ENCODE results near the gene CTSO.

CTSO gene, protein sequence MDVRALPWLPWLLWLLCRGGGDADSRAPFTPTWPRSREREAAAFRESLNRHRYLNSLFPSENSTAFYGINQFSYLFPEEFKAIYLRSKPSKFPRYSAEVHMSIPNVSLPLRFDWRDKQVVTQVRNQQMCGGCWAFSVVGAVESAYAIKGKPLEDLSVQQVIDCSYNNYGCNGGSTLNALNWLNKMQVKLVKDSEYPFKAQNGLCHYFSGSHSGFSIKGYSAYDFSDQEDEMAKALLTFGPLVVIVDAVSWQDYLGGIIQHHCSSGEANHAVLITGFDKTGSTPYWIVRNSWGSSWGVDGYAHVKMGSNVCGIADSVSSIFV

DNA sequence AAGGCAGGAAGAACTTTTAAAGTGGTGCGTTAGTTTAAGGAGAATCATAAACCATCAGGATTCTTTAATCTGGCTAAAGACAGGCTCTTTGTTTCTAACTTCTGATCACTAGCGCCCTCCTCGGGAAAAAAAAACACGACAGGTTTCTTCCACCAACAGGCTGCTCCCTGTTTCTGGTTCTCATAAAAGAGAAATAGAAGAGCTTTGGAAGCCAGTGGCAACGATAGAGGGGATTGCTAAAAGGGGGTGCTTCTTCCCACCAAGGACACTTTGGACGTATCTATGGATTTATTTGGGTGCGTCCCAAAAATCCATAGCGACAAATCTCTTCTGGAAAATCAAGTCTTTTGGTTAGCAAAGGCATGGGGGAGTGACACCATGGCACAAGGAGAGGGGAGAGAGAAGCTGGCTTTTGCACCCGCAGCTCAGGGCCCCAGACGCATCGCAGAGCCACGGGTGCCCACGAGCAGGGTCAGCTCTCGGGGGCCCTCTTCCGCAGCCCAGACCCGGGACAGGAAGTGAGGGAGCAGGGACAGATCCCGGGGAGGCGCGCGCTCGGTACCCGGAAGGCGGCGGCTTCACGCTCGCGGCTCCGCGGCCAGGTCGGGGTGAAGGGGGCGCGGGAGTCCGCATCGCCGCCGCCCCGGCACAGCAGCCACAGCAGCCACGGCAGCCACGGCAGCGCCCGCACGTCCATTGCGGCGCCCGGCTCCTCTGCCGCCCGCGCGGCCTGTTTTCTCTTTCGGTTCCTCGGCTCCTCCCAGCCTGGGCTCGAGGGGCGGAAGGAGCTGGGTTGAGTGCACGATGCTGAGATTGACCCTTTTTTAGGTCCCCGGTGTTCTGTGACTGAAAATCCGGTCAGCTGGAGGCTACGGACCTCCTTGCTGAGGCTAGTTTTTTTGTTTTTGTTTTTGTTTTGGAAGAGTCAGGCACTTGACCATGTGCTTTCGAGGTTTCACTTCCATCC, at the start of gene CTSO:
Gene CTSO (minus strand): TSS at position 716 of the 967 bp plus-strand sequence. CDS start 19 bp downstream, at position 697.
- DNase-seq = peak; percentile 7

DNA sequence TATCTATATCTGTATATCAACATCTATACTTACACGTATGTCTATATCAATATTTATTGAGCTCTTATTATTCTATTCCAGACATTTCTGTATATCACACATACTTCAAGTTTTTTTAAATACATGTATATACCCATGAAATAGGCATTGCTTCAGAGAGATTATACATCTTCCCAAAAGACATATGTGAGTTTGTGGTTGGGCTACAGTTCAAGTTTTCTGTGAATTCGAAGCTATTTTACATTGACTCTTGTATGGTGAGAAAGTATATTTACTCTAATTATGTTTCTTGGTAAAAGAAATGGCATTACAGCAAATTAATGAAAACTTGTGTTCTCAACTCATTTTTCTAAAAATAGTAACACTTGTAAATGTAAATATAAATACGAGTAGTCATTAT, 46.8 kb upstream of the CTSO start:
- no peak for DNase-seq

DNA sequence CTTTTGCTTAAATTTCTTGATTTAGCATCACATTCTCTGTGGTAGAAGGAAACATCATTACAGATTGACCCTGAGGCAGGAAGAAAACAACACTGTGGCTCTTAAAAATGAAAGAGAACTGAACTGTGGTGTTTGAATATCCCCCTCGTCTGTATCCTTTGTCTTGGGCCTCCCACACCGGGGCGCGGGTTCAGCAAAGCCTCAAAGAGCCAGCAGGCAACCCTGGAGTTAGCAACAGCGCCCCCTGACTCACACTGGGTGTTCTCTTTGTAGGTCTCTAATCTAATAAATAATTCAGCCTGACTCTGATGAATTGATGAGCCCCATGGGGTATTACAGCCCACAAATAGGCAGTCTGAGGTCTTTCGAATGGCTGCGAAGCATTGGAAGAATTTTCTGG, 46.1 kb upstream of the CTSO start:
- no peak for DNase-seq

DNA sequence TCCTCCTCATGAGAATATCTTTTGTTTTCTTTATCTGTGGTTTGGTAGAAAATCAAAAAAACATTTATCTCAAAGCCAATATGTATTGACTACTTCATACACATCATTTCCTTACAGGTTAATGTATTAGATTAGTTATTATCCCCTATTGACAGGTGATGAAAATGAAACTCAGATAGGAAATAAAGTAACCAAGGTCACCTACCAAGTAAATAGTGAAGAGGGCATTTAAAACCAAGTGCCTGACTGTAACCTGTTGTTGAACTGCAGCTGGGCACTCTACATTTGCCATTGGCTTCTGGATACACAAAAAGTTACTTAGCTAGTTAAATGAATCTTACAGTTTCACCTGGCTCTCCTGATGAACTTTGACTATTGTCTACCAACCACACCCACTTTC, 41.4 kb upstream of the CTSO start:
- DNase-seq = no peak

DNA sequence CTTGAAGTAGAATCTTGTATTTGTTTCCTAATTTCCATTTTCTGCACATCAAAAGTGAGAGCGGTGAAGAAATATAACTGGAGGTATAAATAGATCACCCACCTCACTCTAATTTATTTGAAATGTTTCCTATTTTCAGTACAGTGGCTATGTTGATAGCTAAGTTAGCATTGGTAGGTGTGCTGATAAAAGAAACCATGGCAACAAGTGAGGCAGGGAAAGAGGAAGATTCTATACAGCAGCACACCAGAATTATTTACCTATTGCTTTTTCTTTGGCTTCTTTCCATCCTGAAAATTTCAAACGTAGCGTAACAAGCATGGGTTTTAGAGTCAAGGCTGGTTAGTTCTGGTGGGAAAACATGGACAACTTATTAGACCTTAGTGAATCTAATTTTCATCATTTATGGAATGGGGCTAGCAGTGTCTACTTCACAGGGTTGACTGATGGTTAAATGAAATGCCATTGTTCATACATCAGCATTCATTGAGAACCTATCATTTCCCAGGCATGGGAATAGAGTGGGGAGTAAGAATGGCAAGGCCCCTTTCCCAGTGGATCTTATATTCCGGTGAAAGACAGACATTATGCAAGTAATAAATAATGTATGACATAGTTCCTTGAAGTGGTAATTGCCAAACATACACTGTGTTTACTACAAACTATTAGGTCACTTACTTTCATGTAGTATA, 30.6 kb upstream of the CTSO start:
- DNase-seq = no peak

DNA sequence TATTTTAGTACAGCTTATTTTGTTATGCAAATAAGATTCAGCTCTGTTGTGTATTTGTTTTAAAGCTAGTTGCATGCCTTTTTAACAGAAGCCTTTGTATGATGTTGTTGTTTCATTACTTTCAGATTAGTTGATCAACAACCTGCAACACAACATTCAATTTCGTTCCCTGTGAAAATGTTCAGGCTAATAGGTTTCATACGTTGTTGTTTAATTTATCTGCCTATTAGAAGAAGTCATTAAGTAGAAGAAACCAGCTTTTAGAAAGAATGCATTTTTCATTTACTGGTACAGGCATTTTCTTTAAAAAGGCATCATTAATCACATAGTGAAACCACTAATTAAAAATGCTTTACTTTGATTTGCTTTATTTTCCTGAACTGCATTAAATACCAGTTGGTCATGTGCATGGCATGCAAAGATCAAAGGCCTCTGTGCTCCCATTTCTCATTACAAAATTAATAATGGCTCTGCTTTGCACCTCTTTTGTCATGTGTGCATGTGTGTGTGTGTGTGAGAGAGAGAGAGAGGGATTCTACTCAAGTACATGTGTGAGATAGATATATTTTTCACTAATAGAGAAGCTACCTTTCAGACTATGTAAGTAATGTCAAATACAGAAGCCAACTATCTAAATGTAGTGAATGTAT, 29.2 kb upstream of the CTSO start:
- no peak for DNase-seq

DNA sequence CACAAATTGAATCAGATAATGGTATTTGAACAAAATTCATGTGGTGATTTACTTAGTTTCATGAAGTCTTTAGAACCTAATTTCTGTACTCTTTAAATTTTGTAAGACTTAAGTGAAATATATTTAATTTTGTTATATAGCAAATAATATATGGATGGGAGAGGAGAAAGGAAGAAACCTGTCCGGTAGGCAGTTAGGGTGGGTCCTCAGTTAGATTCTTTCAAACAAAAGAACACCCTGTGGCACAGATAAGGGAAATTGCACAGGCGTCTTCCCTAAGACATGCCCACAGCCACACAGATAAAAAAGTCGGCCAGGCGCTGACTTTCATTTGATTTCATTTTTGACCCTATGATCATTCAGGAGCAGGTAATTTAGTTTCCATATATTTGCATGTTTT, 25.1 kb upstream of the CTSO start:
- no peak for DNase-seq

DNA sequence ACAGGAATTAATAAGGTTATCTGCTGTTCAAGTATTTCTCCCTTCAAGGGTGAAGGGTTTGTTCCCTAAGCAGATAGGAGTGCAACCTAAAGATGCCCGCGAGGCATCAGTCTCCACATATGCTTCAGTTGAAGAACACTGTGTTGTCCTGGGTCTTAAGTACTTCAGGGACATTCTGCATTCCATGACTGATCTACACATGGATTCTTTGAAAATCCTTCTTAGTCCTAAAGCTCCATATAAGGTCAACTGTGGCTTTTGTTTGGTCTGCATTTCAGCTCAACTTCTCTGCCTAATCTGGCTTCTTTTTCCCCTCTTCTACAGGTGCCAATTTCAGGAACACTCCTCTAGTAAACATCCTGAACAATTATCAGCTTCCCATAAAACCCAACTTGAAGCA, 21.8 kb upstream of the CTSO start:
- no peak for DNase-seq

DNA sequence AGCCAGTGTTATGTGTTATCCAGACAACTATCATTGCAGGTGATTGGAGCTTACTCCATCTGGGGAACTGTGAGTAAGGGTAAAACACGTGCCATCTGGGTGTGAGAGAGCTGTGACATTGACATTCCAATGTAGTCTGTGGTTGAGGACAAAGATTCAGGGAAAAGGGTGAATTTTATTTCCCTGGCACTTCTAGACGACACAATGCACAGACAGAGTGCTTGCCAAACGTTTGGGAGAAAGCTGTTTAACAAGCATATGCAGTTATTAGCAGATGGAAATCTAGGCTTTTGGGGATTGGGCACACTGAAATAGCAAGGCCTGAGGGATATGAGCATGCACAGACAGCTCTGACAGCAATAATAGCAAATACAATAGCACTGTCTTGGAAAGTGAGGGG, 21.3 kb upstream of the CTSO start:
- no peak for DNase-seq

DNA sequence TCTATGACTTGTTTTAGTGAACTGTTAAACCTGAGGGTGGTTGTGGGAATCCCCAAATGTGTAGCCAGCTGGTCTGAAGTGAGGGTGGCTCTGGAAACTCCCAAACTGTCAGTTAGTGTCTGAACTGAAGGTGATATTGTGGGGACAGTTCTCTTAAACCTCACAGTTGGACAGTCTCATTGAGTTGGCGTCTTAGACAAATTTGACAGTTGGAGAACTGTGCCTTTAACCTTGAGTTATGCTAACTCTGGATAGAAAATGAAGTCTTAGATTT, 20.7 kb upstream of the CTSO start:
- DNase-seq = no peak

DNA sequence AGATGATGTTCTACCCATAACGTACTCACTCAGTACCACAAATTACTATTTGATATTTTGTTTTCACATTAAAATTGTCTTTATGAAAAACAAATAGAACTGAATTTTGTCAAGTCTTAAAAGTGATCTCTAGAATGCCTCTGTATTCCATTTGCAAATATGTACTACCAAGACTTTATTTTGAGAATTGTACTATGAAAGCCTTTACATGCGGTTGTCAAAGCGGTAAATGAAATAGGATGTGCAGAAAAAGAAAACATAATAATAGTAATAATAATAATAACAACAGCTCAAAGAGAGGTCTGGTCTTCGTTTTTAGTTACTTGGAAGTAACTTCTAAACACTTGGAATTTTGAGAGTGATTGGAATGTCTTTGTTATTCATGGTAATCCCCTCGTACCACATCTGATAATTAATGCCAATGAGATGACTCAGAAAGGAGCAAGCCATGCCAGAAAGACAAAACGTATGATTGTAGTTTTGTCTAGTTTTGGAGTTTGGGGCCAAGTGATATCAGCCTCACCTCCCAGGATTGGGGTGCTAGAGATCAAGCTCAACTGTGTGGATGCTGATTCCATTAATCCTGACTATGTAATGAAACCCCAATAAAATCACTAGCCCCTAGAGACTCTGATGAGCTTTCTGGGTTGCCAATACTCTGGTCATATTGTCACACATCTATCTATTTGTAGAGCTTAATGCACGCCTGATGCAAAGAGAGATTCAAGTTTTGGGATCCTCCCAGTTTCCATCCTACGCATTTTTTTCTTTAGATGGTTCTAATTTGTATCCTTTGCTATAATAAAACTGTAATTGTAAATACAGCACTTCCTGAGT, 20.2 kb upstream of the CTSO start:
- no peak for DNase-seq

DNA sequence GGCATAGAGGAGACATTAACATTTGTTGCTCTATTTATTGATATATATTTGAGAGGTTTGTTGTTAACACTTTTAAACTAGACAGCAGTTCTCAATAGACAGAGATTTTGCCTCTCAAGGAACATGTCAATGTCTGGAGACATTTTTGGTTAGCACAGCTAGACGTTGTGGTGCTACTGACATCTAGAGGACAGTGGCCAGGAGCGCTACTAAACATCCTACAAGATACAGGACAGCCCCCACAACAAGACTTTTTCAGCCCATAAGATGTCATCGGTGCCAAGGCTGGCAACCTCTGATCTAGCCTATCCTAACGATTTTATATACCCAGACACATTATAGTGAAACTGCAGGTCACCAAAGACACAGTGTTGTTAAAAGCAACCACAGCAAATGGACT, 18.4 kb upstream of the CTSO start:
- DNase-seq = no peak

DNA sequence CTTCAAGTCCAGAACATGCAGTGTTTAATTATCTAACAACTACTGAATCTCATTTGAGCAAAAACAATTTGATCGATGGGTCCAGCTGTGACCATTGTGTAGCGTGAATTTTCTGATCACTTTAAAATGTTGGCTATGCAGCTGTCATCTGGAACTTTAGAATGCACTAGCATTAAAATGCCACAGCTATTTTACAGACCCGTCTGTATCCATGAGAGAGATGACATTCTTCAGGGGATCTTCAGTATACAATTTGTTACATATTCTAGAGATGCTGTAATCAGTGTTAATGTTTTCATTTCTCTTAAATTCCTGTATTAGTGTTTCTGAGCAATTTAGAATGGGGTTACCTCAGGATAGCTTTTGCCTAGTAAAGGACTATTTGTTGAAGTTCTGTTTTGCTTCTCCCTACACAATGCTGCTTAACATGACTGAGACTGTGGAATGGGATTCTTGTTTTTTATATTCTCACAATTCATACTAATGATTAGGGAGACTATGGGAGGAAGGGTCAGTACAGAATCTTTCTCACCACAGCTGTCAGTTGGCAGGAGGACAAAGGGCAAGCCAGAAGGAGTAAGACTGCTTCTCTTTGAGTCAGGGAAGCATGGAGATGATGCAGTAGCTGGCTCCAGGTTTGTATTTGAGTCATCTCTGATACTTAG, 13.2 kb upstream of the CTSO start:
- no peak for DNase-seq

DNA sequence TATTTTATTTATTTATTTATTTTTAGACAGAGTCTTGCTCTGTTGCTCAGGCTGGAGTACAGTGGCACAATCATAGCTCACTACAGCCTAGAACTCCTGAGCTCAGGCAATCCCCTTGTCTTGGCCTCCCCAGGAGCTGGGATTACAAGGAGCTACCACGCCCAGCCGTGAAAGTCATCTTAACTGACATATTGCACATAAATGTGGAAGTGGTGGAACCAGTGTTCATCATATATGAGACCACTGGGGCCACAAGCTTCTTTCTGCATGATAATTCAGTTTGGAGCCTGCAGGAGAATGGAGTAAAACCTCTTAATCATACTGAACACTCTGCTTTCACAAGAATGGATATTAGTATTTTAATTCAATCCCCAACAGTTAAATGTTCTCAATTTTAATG, 12.5 kb upstream of the CTSO start:
- no peak for DNase-seq

DNA sequence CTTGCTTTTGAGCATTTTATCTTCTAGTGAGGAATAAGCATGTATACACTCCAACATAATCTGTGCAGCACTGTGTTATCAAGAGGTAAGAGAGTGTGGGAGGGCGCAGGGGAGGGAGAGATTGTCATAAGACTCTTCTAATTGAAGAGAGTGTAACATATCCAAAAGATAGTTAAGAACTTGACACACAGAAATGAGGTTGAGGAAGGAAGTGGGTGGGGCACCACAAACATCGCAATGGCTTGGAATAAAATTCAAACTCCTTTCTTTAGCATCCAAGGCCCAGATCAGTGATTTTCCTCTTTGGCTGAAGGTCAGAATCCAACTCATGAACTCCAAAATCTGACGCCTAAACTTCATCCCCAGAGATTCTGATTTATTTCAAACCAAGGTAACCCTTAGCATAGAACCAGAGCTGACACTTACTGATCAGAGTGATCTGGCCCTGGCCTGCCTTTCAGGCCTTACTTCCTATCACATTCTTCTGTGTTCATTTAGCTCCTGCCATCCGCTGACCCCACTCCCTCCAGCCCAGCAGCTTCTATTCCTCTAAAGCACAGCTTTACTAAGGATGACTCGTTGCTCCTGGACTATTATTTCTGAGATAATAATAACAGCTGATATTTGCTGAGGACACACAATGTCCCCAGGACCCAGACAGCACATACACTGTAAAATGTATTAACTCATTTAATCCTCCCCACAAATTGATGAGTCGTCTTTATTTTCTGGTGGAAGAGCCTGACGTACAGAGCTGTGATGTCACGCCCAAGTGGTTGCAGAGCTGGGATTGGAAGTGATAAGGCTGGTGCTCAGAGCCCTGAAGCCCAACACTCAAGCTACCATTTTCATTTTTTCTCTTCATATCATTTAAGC, 10.6 kb upstream of the CTSO start:
- DNase-seq = no peak

DNA sequence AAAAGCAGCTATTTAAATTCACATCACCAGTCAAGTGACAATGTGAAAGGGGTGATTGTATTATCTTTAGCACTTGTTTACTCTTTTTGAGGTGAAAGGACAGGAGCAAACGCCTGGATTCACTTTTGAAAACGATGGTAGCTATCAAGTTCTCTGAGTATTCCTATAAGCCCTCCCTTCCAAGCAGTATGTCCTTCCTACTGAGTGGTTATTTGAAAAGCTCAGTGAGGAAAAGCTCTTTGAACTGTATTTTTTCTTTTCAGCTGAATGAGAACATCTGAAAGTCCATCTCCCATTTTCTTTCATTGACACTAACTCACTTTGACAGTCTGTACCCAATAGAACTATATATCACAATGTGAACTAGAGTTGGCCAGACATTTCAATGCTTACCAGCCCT, 9.1 kb upstream of the CTSO start:
- no peak for DNase-seq

DNA sequence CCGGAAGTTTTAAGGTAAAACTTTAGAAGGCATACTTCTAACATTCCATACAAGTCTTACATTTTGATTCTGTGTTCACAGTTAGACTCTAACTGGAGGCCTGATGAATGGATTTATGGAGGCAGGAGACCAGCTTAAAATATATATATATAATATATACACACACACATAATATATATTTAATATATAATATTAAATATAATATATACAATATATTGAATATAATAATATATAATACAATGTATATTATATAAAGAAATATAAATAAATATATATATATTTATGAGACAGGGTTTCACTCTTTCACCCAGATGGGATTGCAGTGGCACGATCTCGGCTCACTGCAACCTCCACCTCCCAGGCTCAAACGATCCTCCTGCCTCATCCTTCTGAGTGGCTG, 7.9 kb upstream of the CTSO start:
- DNase-seq = no peak

DNA sequence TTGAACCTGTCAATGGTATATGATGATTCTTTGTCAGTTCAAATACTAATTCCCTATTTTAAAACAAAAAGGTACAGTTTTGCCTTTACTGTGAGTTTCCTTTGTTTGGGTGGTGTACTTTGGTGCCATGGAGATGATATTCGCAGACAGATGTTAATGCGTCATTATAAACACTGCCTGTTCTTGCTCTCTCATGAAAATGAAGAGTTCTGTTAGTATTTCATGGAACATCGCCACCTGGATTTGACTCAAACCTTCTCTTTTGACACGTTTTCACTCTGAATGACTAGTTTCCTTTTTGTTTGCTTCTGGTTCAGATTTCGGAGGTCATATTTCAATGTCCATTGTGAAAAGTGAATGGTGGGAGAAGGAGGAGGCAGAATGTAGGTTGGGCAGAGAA, 6.9 kb upstream of the CTSO start:
- no peak for DNase-seq

DNA sequence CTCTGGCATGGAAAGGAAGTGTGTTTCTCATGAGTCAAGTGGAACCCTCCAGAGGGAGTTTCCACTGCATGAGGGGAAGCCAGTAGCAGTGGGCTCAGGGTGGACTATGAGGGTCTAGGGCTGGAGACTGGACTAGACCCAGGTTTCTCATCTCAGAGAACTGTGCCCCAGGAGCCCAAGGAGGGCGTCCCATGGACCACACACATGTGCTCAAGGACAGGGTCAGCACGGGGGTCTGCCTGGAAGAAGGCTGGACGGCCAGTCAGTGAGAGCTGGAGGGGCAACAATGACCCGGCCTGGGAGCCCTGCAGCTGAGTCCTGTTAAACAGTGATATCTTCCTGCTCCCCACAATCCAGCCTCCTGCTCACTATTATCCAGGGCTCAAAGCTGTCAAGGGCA, 5.8 kb upstream of the CTSO start:
- no peak for DNase-seq

DNA sequence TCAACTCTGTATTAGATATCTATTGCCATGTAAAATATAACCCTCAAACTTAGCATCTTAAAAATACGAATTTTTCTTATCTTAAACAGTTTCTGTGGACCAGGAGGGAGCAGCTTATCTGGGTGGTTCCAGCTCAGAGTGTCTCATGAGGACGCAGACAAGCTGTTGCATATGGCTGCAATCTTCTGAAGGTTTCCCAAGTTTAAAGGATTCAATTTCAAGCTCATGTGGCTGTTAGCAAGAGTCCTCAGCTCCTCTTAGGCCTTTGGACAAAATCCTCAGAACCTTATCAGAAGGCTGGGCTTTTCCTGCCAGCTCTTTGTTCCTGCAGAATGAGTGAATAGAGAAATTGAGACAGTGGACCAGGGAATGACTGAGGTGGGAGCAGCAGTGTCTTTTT, 2.8 kb upstream of the CTSO start:
- no peak for DNase-seq

DNA sequence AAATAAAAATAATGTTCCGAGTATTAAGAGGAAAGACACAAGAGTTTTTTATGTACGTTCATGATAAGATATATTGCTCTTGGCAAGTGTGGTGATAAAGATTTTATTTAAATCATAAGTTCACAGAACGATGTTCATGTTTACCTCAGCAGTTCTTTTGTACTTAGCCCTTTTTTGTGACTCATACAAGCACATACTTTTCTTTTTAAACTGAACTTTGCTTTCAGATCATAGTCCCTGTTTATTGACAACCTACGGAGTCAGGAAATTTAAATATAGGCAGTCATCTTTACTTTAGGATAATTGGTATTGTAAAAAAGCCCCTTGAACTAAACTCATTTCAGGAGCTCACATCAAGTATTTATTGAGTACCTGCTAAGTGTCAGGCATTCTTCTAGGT, 1.3 kb upstream of the CTSO start:
- DNase-seq = no peak

All from NCI-H2081 treated with DMSO at 0.1 percent for 48 hours (cell line).